Spleen (tissue), 7 donors: ENCODE results near the gene ZNF160.

Experiments used
- POLR2A ChIP-seq, 3 donors: fragments of 450-650 bp; IDR thresholded peaks; one replicate each; pipeline ENCODE4 v1.5.1; 2017; ENCODE audit warnings: antibody characterized with exemption in 3 of 3, mild to moderate bottlenecking in 1 of 3
- POLR2AphosphoS5 ChIP-seq, 3 donors: sonication (generic); formaldehyde crosslinking; IDR thresholded peaks; one replicate each; pipeline ENCODE4 v1.5.1; 2017; ENCODE audit warnings: antibody characterized with exemption in 3 of 3
- TF ChIP-seq, protein P1 (sequence below), 11 experiments: fragments of 200-600 bp in 7 of 11; fragments of 450-650 bp in 4 of 11; sonication (generic) in 4 of 11; IDR thresholded peaks in 8 of 11; conservative IDR thresholded peaks in 3 of 11; 1 replicate in 7 of 11; 2 replicates in 4 of 11; pipeline versions ENCODE4 v1.4.0 to v1.8.0; 2016 to 2021; ENCODE audit warnings: antibody characterized with exemption in 11 of 11, inconsistent platforms in 4 of 11, mild to moderate bottlenecking in 1 of 11
- donor health status: DM: no; HTN: no; CAD: no; lungs with moderate emphysema.
- donor health status: DM: no; HTN: no; CAD: no.
- donor health status: DM: no; HTN: no; CAD: no.

GRCh38 chr19:53147645-53148044, 44.4 kb upstream of the ZNF160 start:
- no peak for TF ChIP-seq POLR2AphosphoS5 (IDR thresholded peaks at IDR 0.05)
- TF ChIP-seq, protein P1, sequence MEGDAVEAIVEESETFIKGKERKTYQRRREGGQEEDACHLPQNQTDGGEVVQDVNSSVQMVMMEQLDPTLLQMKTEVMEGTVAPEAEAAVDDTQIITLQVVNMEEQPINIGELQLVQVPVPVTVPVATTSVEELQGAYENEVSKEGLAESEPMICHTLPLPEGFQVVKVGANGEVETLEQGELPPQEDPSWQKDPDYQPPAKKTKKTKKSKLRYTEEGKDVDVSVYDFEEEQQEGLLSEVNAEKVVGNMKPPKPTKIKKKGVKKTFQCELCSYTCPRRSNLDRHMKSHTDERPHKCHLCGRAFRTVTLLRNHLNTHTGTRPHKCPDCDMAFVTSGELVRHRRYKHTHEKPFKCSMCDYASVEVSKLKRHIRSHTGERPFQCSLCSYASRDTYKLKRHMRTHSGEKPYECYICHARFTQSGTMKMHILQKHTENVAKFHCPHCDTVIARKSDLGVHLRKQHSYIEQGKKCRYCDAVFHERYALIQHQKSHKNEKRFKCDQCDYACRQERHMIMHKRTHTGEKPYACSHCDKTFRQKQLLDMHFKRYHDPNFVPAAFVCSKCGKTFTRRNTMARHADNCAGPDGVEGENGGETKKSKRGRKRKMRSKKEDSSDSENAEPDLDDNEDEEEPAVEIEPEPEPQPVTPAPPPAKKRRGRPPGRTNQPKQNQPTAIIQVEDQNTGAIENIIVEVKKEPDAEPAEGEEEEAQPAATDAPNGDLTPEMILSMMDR (IDR thresholded peaks at IDR 0.05 in 8 of 11, conservative IDR thresholded peaks at IDR 0.05 in 3 of 11): no peak
- TF ChIP-seq POLR2A (IDR thresholded peaks at IDR 0.05): no peak
